Psoas muscle (tissue), 8 donors: ENCODE results near the gene STXBP6. TPM values are rescaled to one million over a fixed set of nuclear protein-coding genes. Genes with fewer than 3 reads are reported as not detected.

Experiments
- ATAC-seq, 4 donors: fragments of 200-7000 bp; cut with Tn5 transposase; one replicate each; pipeline ENCODE4 v1.9.1; 2020; ENCODE audit warnings: moderate library complexity in 3 of 4, mild to moderate bottlenecking in 2 of 4
- DNase-seq, 2 donors: peaks; one replicate each; pipeline ENCODE4 v3.0.0-alpha.2; 2020
- H3K27ac ChIP-seq: fragments of 200-600 bp; one replicate; pipeline ENCODE4 v1.8.0; 2022
- H3K27me3 ChIP-seq, 3 donors: fragments of 200-600 bp in 1 of 3; one replicate each; pipeline versions ENCODE4 v1.6.1 to v1.8.0; 2013 to 2022; ENCODE audit warnings: low read length in 2 of 3, mild to moderate bottlenecking in 2 of 3, moderate library complexity in 1 of 3; ENCODE audit not compliant: insufficient read depth in 3 of 3
- H3K36me3 ChIP-seq, 2 donors: fragments of 200-600 bp in 1 of 2; one replicate each; pipeline versions ENCODE4 v1.6.1 to v1.8.0; 2013 to 2022; ENCODE audit warnings: low read depth in 1 of 2, mild to moderate bottlenecking in 1 of 2, moderate library complexity in 1 of 2; ENCODE audit not compliant: insufficient read depth in 1 of 2
- H3K4me1 ChIP-seq: fragments of 200-600 bp; one replicate; pipeline ENCODE4 v1.8.0; 2022
- H3K4me3 ChIP-seq: fragments of 200-600 bp; one replicate; pipeline ENCODE4 v1.8.0; 2022; ENCODE audit warnings: mild to moderate bottlenecking
- H3K9me3 ChIP-seq: fragments of 200-600 bp; one replicate; pipeline ENCODE4 v1.8.0; 2022
- WGBS, 3 donors: extraction: QIAGEN DNeasy Blood & Tissue Kit; methylation state at CpG; one replicate each; pipeline versions ENCODE4 v1.1.6 to v1.1.7; 2013; 5-methylcytosine and 5-hydroxymethylcytosine counted together
- intact Hi-C, 2 donors: fragments of 100-400 bp; cut with DNase I; formaldehyde crosslinking; loops; one replicate each; pipeline versions ENCODE4 v1.11.0 to v1.14.2; 2022
- polyA plus RNA-seq, 3 donors: library from polyadenylated mRNA; stranded (reverse); fragments of 200-250 nt; gene quantifications; one replicate each; pipeline ENCODE4 v1.2.3, GENCODE V29; 2013
- total RNA-seq, 4 donors: library from RNA; stranded (reverse); fragmentation: NEBNext Ultra II Directional in 2 of 4; extraction: Animal tissue kit (Norgen Biotek cat#: 25700) in 2 of 4; gene quantifications; one replicate each; pipeline versions ENCODE4 v1.2.1 to v1.2.4, GENCODE V29; 2021 to 2023
- TF ChIP-seq, protein P1 (sequence below): fragments of 200-600 bp; IDR thresholded peaks from one replicate; pipeline ENCODE4 v1.8.0; 2022; ENCODE audit warnings: antibody characterized with exemption
- donor health status: healthy with polysubstance abuse.
- donor health status: DM: no; HTN: no; CAD: no; lungs with moderate emphysema.
- donor health status: Bipolar disorder and iron deficiency.
- donor health status: healthy.
- donor health status: DM: yes; HTN: yes; CAD: no.
- donor health status: DM: no; HTN: no; CAD: no.
- donor health status: DM: no; HTN: no; CAD: no.
- donor health status: DM: yes; HTN: yes; CAD: no.

Gene STXBP6
- total and polyA plus RNA-seq, 7 donors: 1.1 to 3.5 (median 2.2) TPM

DNA sequence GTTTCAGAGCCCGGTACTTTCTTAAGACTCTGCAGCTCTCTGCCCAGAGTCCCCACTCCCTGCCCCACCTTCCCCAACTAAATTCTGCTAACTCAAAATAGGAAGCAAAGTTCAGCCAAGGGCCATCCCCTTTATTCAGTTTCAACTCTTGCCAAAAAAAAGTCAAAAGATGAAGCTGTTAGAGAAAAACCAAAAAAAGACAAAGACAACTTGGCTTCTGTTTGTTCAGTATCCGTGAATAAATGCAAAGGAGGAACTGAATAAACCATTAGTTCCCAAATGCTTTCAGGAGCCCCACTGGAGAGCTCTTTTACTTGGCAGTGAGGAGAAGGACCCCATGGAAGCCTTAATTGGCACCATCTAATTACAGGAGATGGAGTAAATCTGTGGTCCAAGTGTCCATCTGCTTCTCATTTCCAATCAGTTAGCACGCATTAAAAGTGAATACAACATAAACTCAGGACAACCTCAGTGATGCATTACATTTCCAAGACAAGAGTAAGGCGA, 260.5 kb downstream of the STXBP6 start:
- Histone ChIP-seq H3K9me3 (no peaks in the 10 kb centered on the region), H3K27ac (no peak overlapping the region), H3K4me1 (no peaks in the 10 kb centered on the region), H3K4me3 (no peak overlapping the region), H3K36me3 (no peaks in the 10 kb centered on the region), H3K27me3 (no peaks in the 10 kb centered on the region)
- ATAC-seq (no peak), DNase-seq (no peak)
- intact Hi-C loops: no loop called here
- WGBS, 3 donors: 16 to 22% (median 18%) methylated on average over 4 of the region's 4 CpGs
- TF ChIP-seq, protein P1, sequence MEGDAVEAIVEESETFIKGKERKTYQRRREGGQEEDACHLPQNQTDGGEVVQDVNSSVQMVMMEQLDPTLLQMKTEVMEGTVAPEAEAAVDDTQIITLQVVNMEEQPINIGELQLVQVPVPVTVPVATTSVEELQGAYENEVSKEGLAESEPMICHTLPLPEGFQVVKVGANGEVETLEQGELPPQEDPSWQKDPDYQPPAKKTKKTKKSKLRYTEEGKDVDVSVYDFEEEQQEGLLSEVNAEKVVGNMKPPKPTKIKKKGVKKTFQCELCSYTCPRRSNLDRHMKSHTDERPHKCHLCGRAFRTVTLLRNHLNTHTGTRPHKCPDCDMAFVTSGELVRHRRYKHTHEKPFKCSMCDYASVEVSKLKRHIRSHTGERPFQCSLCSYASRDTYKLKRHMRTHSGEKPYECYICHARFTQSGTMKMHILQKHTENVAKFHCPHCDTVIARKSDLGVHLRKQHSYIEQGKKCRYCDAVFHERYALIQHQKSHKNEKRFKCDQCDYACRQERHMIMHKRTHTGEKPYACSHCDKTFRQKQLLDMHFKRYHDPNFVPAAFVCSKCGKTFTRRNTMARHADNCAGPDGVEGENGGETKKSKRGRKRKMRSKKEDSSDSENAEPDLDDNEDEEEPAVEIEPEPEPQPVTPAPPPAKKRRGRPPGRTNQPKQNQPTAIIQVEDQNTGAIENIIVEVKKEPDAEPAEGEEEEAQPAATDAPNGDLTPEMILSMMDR: no peak

DNA sequence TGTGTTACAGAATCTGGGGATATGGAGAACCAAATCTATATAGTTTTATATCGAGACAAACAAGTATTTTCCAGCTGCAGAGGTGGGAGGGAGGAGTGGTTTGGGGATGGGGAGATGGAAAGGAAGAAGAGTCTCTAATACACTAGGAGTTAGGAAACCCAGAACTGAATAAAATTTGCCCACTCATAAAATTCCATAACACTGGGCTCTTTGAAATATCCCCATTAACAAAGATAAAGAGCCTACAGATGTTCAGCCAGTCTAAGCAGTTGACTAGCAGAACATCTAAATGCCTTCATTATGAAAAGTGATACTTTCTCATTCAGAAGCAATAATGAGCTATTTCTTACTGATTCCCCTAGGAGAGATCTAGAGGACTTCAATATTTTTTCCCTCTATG, 264.2 kb downstream of the STXBP6 start:
- TF ChIP-seq, protein P1: no peak
- ATAC-seq (no peak), DNase-seq (no peak)
- no peaks in the 10 kb centered on the region for H3K4me1 ChIP-seq
- WGBS, 3 donors: 87 to 90% (median 90%) methylated on average over 1 of the region's 1 CpG
- no peak overlapping the region for H3K27ac ChIP-seq
- H3K27me3 ChIP-seq: no peaks in the 10 kb centered on the region
- no peaks in the 10 kb centered on the region for H3K9me3 ChIP-seq
- intact Hi-C loops: no loop called here
- no peak overlapping the region for H3K4me3 ChIP-seq
- H3K36me3 ChIP-seq: no peaks in the 10 kb centered on the region

DNA sequence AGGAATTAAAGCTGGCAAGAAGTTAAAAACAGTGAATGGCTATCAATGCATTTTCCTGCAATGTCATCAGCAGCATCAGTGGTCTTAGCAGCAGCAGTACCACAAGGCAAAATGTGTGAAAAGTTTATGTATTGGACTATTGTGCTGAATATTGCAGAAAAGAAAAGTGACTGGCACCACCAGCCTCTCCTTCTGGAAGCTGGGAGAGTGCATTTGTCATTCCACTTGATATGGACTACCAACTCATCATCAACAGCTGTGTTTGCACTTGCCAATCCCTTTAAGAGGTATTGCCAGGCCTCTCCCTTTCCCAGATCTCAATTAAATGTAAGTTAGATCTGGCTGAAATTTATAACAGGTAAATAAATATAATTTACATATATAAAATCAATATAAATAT, 265.0 kb downstream of the STXBP6 start:
- no peak overlapping the region for H3K27ac ChIP-seq
- no peaks in the 10 kb centered on the region for H3K4me1 ChIP-seq
- intact Hi-C loops: no loop called here
- H3K36me3 ChIP-seq: no peaks in the 10 kb centered on the region
- H3K4me3 ChIP-seq: no peak overlapping the region
- no peak for DNase-seq
- ATAC-seq: no peak
- H3K27me3 ChIP-seq: no peaks in the 10 kb centered on the region
- TF ChIP-seq, protein P1: no peak
- H3K9me3 ChIP-seq: no peaks in the 10 kb centered on the region

DNA sequence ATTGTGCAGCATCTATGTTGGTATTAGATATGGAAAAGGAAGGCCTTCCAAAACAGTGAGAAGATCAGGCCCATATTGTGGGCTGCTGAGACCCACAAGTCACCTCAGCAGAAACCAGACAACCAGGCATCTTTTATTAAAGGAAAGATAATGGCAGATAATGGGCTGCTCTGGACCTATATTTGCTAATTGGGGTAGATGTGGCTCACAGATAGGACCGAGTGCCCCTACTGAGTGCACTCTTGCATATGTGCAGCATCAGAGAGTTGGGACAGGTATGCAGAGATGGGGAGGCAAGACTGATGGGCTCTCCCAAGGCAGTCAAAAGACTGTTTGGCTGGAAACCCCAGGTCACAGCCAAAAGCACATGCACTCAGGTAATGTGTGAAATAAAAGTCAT, 266.2 kb downstream of the STXBP6 start:
- H3K4me3 ChIP-seq: no peak overlapping the region
- H3K27ac ChIP-seq: no peak overlapping the region
- ATAC-seq: no peak
- H3K36me3 ChIP-seq: no peaks in the 10 kb centered on the region
- TF ChIP-seq, protein P1: no peak
- H3K9me3 ChIP-seq: no peaks in the 10 kb centered on the region
- no peaks in the 10 kb centered on the region for H3K4me1 ChIP-seq
- no peaks in the 10 kb centered on the region for H3K27me3 ChIP-seq
- intact Hi-C loops: no loop called here
- DNase-seq: no peak
- WGBS, 3 donors: 72 to 85% (median 83%) methylated on average over 1 of the region's 1 CpG

DNA sequence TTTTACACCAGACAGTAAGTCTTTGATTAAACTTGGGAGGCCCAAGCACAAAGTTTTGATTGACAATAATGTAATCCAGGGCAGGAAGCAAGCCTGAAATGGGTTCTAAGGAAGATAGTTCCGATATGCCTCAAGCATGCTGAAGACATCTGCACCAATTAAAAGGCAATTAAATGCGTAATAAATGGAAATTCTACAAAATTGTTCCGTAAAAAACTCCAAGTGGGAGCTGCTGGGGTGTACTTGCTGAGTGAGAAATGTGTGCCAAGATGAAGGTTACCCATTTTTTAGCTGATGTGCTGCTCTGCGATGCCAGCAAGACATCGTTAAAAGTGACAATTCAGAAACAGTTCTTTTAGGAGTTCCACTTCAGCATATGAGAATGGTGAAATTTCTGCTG, 269.7 kb downstream of the STXBP6 start:
- TF ChIP-seq, protein P1: no peak
- Histone ChIP-seq H3K27ac (no peak overlapping the region), H3K27me3 (no peaks in the 10 kb centered on the region), H3K4me3 (no peak overlapping the region), H3K36me3 (no peaks in the 10 kb centered on the region), H3K9me3 (no peaks in the 10 kb centered on the region), H3K4me1 (no peaks in the 10 kb centered on the region)
- intact Hi-C loops: no loop called here
- DNase-seq (no peak), ATAC-seq (no peak)
- 57 to 73% (median 63%) methylated on average over 5 of the region's 5 CpGs for WGBS, 3 donors
